Measurements from ENCODE around the gene MFSD1. TPM values are rescaled to one million over a fixed set of nuclear protein-coding genes. Genes with fewer than 3 reads are reported as not detected.

MFSD1 gene
- total and polyA plus RNA-seq, 2 experiments from 2014 or later: 4.3 to 28.4 TPM

- Mint-ChIP-seq H3K4me1 (peaks cover 28% of the 10 kb centered on the region), H3K4me3 (no peak overlapping the region), H3K27me3 (ENCODE audit: insufficient read depth, low read depth, poor library complexity) (peaks cover 8% of the 10 kb centered on the region), H3K9me3 (no peaks in the 10 kb centered on the region), H3K36me3 (ENCODE audit: low read depth) (no peaks in the 10 kb centered on the region), H3K27ac (no peak overlapping the region)
- Histone ChIP-seq H3K79me2 (replicated peaks; ENCODE audit: insufficient read depth) (no peaks in the 10 kb centered on the region), H3K27me3 (ENCODE audit: insufficient read depth) (no peaks in the 10 kb centered on the region), H4K20me1 (replicated peaks; ENCODE audit: insufficient read depth) (no peaks in the 10 kb centered on the region), H3F3A (replicated peaks; ENCODE audit: low read depth) (no peaks in the 10 kb centered on the region), H3K36me3 (ENCODE audit: insufficient read depth) (no peaks in the 10 kb centered on the region), H3K27ac (ENCODE audit: low read depth) (no peak overlapping the region), H3K9me2 (ENCODE audit: insufficient read depth) (no peaks in the 10 kb centered on the region), H3K4me2 (no peak overlapping the region), H3K4me3 (no peak overlapping the region), H2AFZ (no peak overlapping the region), H3K4me1 (ENCODE audit: insufficient read depth) (peaks cover 5% of the 10 kb centered on the region; the same call in 1 of the 2 replicates)
- ATAC-seq: no peak
- TF ChIP-seq ZNF114 (CRISPR knock-in tag; IDR thresholded peaks at IDR 0.05) (no peak), EZH2phosphoT487 (IDR thresholded peaks at IDR 0.05; ENCODE audit: unreplicated experiment) (no peak), POLR2AphosphoS5 (IDR thresholded peaks at IDR 0.05; ENCODE audit: low read depth) (no peak), STAT1 (IDR thresholded peaks at IDR 0.05; ENCODE audit: unreplicated experiment) (no peak), NANOG (IDR thresholded peaks at IDR 0.05; ENCODE audit: borderline replicate concordance) (no peak), REST (IDR thresholded peaks at IDR 0.05; ENCODE audit: unreplicated experiment) (no peak)
- DNase-seq (ENCODE audit: low spot score): no peak
Measured at GRCh38 chr3:158769549-158769948, 32.3 kb upstream of the MFSD1 start.

- Histone ChIP-seq H3K79me2 (replicated peaks; ENCODE audit: insufficient read depth) (no peaks in the 10 kb centered on the region), H4K20me1 (replicated peaks; ENCODE audit: insufficient read depth) (no peaks in the 10 kb centered on the region), H3K4me3 (no peak overlapping the region), H3F3A (replicated peaks; ENCODE audit: low read depth) (no peaks in the 10 kb centered on the region), H3K4me2 (no peak overlapping the region), H3K36me3 (ENCODE audit: insufficient read depth) (no peaks in the 10 kb centered on the region), H3K27ac (ENCODE audit: low read depth) (no peak overlapping the region), H2AFZ (no peak overlapping the region), H3K9me2 (ENCODE audit: insufficient read depth) (no peaks in the 10 kb centered on the region), H3K27me3 (ENCODE audit: insufficient read depth) (no peaks in the 10 kb centered on the region), H3K4me1 (ENCODE audit: insufficient read depth) (peaks cover 5% of the 10 kb centered on the region; the same call in 1 of the 2 replicates)
- ATAC-seq (no peak), DNase-seq (ENCODE audit: low spot score) (no peak)
- no peak overlapping the region for H3K4me3 Mint-ChIP-seq
- TF ChIP-seq EZH2 (IDR thresholded peaks at IDR 0.05; ENCODE audit: low read depth, unreplicated experiment): no peak
- H3K9me3 Mint-ChIP-seq: no peaks in the 10 kb centered on the region
- peaks cover 24% of the 10 kb centered on the region for H3K4me1 Mint-ChIP-seq
- peaks cover 8% of the 10 kb centered on the region for H3K27me3 Mint-ChIP-seq (ENCODE audit: insufficient read depth, low read depth, poor library complexity)
- no peaks in the 10 kb centered on the region for H3K36me3 Mint-ChIP-seq (ENCODE audit: low read depth)
- H3K27ac Mint-ChIP-seq: 0 out of 2 replicates have a peak overlapping the region, but pooled peaks have one; percentile 10
Measured at GRCh38 chr3:158769952-158770740, 31.7 kb upstream of the MFSD1 start.

All from GM23338 (cell line).